K562 (cell line): ENCODE results near the gene SPTLC2. TPM values are rescaled to one million over a fixed set of nuclear protein-coding genes. Genes with fewer than 3 reads are reported as not detected.

Source experiments
- BCLAF1 ChIP-seq, 2 experiments: fragments of 450-650 bp in 1 of 2; IDR thresholded peaks; 2 replicates each; pipeline ENCODE4 v1.6.1; 2011 to 2017; ENCODE audit warnings: low read depth in 2 of 2, antibody characterized with exemption in 1 of 2, borderline replicate concordance in 1 of 2, low read length in 1 of 2, mild to moderate bottlenecking in 1 of 2, mixed read lengths in 1 of 2; ENCODE audit not compliant: control insufficient read depth in 1 of 2
- CBFA2T2 ChIP-seq: fragments of 450-650 bp; conservative IDR thresholded peaks from 2 replicates; pipeline ENCODE4 v1.6.1; 2017; ENCODE audit warnings: mild to moderate bottlenecking
- E2F8 ChIP-seq: fragments of 450-650 bp; IDR thresholded peaks from 2 replicates; pipeline ENCODE4 v1.7.1; 2018; ENCODE audit warnings: mild to moderate bottlenecking, low read depth; ENCODE audit not compliant: partially characterized antibody
- FOXJ2 ChIP-seq: fragments of 200-800 bp; sonication (Bioruptor generic); IDR thresholded peaks from 2 replicates; pipeline ENCODE4 v1.6.1; 2016; ENCODE audit warnings: missing genetic modification characterization, missing compliant biosample characterization
- GABPB2 ChIP-seq: fragments of 250-450 bp; sonication (Bioruptor Pico); conservative IDR thresholded peaks from 2 replicates; pipeline ENCODE4 v1.5.1; 2021; ENCODE audit warnings: mild to moderate bottlenecking
- HDAC3 ChIP-seq: fragments of 450-650 bp; IDR thresholded peaks from 2 replicates; pipeline ENCODE4 v1.6.1; 2018; ENCODE audit warnings: borderline replicate concordance, mild to moderate bottlenecking, moderate library complexity; ENCODE audit not compliant: partially characterized antibody
- HES1 ChIP-seq: fragments of 450-650 bp; IDR thresholded peaks from 2 replicates; pipeline ENCODE4 v1.6.1; 2016; ENCODE audit warnings: low read depth, mild to moderate bottlenecking, moderate library complexity
- HNRNPUL1 ChIP-seq: fragments of 200-400 bp; formaldehyde crosslinking; IDR thresholded peaks from 2 replicates; pipeline ENCODE4 v1.6.1; 2017; ENCODE audit warnings: low read length
- MED1 ChIP-seq: sonication (generic); formaldehyde crosslinking; IDR thresholded peaks from 2 replicates; pipeline ENCODE4 v1.8.1; 2023; ENCODE audit warnings: missing genetic modification reagents, borderline replicate concordance
- MIER1 ChIP-seq: fragments of 450-650 bp; IDR thresholded peaks from 2 replicates; pipeline ENCODE4 v1.6.1; 2016; ENCODE audit warnings: antibody characterized with exemption, mild to moderate bottlenecking, low read depth
- NCOA1 ChIP-seq: fragments of 450-650 bp; IDR thresholded peaks from 2 replicates; pipeline ENCODE4 v1.6.1; 2016; ENCODE audit warnings: low read depth
- NFYB ChIP-seq: IDR thresholded peaks from 2 replicates; pipeline ENCODE4 v1.6.1; 2011; ENCODE audit warnings: mild to moderate bottlenecking, moderate library complexity; ENCODE audit not compliant: insufficient read length; ENCODE audit errors: extremely low read depth
- TGIF2 ChIP-seq: sonication (generic); formaldehyde crosslinking; IDR thresholded peaks from 2 replicates; pipeline ENCODE4 v1.8.1; 2022; ENCODE audit warnings: mild to moderate bottlenecking, missing genetic modification reagents, moderate library complexity
- TRIM28 ChIP-seq: fragments of 450-650 bp; IDR thresholded peaks from 2 replicates; pipeline ENCODE4 v1.6.1; 2017
- XRCC5 ChIP-seq: fragments of 200-400 bp; formaldehyde crosslinking; IDR thresholded peaks from 2 replicates; pipeline ENCODE4 v1.6.1; 2017; ENCODE audit warnings: low read depth, mild to moderate bottlenecking, low read length
- ZFP1 ChIP-seq: fragments of 450-650 bp; formaldehyde crosslinking; IDR thresholded peaks from 2 replicates; pipeline ENCODE4 v1.4.0; 2020; ENCODE audit warnings: mild to moderate bottlenecking, mixed read lengths
- ZNF583 ChIP-seq: fragments of 250-450 bp; sonication (Bioruptor Pico); IDR thresholded peaks from 2 replicates; pipeline ENCODE4 v1.4.0; 2020
- ZNF778 ChIP-seq: fragments of 450-650 bp; formaldehyde crosslinking; IDR thresholded peaks from 2 replicates; pipeline ENCODE4 v1.4.0; 2020; ENCODE audit warnings: mild to moderate bottlenecking, moderate library complexity
- polyA plus RNA-seq, 8 experiments: library from polyadenylated mRNA; depleted of rRNA in 4 of 8; stranded (reverse) in 5 of 8; unstranded in 3 of 8; fragments of >200 nt; fragmentation: Nextera tagmentation in 2 of 8; fragmentation: Illumina TruSeq in 1 of 8; extraction: Ambion mirVana in 2 of 8; extraction: Trizol in 1 of 8; gene quantifications; 2 replicates each; pipeline versions ENCODE4 v1.2.1 to v1.2.3, GENCODE V29; 2011 to 2014; ENCODE audit warnings: inconsistent platforms in 1 of 8, missing spikeins in 1 of 8
- total RNA-seq, 7 experiments: library from RNA; depleted of rRNA in 6 of 7; stranded (reverse); fragments of >200 nt in 6 of 7; fragmentation: Illumina TruSeq in 2 of 7; extraction: Trizol in 2 of 7; gene quantifications; 2 replicates each; pipeline versions ENCODE4 v1.2.1 to v1.2.3, GENCODE V29; 2011 to 2021; ENCODE audit warnings: low replicate concordance in 1 of 7

The SPTLC2 gene
- total and polyA plus RNA-seq, 9 of the 15 experiments (the other 6 are each of a cell fraction or from before 2014, with no cell fraction given) = 4.5 to 30.4 (median 14.0) TPM

GRCh38 chr14:77616454-77617229 is at the start of gene SPTLC2 (continued):
- TF ChIP-seq BCLAF1 (IDR thresholded peaks at IDR 0.05; ENCODE audit: borderline replicate concordance in 1 of 2, control insufficient read depth in 1 of 2, low read depth in 2 of 2, low read length in 1 of 2) = no peak
- TF ChIP-seq HDAC3 = no peak
- no peak for TF ChIP-seq TRIM28
- no peak for TF ChIP-seq MIER1
- TF ChIP-seq NCOA1 = no peak
- TF ChIP-seq MED1 (CRISPR knock-in tag) = no peak
- no peak for TF ChIP-seq HNRNPUL1
- TF ChIP-seq TGIF2 (CRISPR knock-in tag) = no peak
- TF ChIP-seq GABPB2 (CRISPR knock-in tag) = no peak
- no peak for TF ChIP-seq ZNF583 (CRISPR knock-in tag)
- TF ChIP-seq FOXJ2 (tag) = no peak
- no peak for TF ChIP-seq ZNF778 (CRISPR knock-in tag)
- TF ChIP-seq HES1 = no peak
- TF ChIP-seq XRCC5 = no peak
- no peak for TF ChIP-seq E2F8
- TF ChIP-seq CBFA2T2 = no peak
- TF ChIP-seq NFYB = peak; percentile 97
- TF ChIP-seq ZFP1 (CRISPR knock-in tag) = no peak
